Fibroblast of the aortic adventitia (primary cell): Measurements from ENCODE around the gene CDH13. TPM values are rescaled to one million over a fixed set of nuclear protein-coding genes. Genes with fewer than 3 reads are reported as not detected.

ENCODE experiments used
- DNase-seq: peaks from one replicate; pipeline ENCODE4 v3.0.0-alpha.2; 2010; ENCODE audit warnings: low read depth
- H3K4me3 ChIP-seq: 2 replicates; pipeline ENCODE4 v1.5.1; 2011; ENCODE audit warnings: low read depth, mild to moderate bottlenecking, control low read depth, low read length, moderate library complexity
- CTCF ChIP-seq: IDR thresholded peaks from 2 replicates; pipeline ENCODE4 v1.5.1; 2011; ENCODE audit warnings: mild to moderate bottlenecking, low read length, control low read depth, inconsistent platforms; ENCODE audit not compliant: insufficient read depth
- total RNA-seq: library from RNA; depleted of rRNA; stranded (reverse); fragments of >200 nt; gene quantifications from 2 replicates; pipeline ENCODE4 v1.2.3, GENCODE V29; 2012; ENCODE audit warnings: low replicate concordance

CDH13 gene
- total RNA-seq, 1 donor = 55.7 TPM

GRCh38 chr16:82682767-82683166 lies 56.0 kb downstream of the CDH13 start:
- DNase-seq = no peak
- no peak overlapping the region for H3K4me3 ChIP-seq
- TF ChIP-seq CTCF = no peak

GRCh38 chr16:82684256-82684655 lies 57.5 kb downstream of the CDH13 start:
- no peak for TF ChIP-seq CTCF
- no peak for DNase-seq
- no peak overlapping the region for H3K4me3 ChIP-seq

GRCh38 chr16:82685526-82685925 lies 58.8 kb downstream of the CDH13 start:
- TF ChIP-seq CTCF = no peak
- DNase-seq = no peak

GRCh38 chr16:82694239-82694874 lies 67.6 kb downstream of the CDH13 start:
- DNase-seq = peak; percentile 91
- H3K4me3 ChIP-seq = no peak overlapping the region
- TF ChIP-seq CTCF = no peak

More at GRCh38 chr16:82685526-82685925, 58.8 kb downstream of the CDH13 start:
- no peak overlapping the region for H3K4me3 ChIP-seq

- TF ChIP-seq CTCF = no peak
- DNase-seq = peak; percentile 62
- H3K4me3 ChIP-seq = no peak overlapping the region
These were observed 69.0 kb downstream of the CDH13 start for GRCh38 chr16:82695806-82696205.

GRCh38 chr16:82699260-82699659 lies 72.5 kb downstream of the CDH13 start:
- no peak overlapping the region for H3K4me3 ChIP-seq
- no peak for TF ChIP-seq CTCF
- DNase-seq = no peak

- no peak for TF ChIP-seq CTCF
- H3K4me3 ChIP-seq = no peak overlapping the region
- peak; percentile 96 for DNase-seq
These were observed 73.1 kb downstream of the CDH13 start for GRCh38 chr16:82699711-82700495.
